NK-92 (cell line): ENCODE measurements around the gene SPEG.

ENCODE experiments used
- DNase-seq: peaks from one replicate; lab custom pipeline; 2025; ENCODE audit not compliant: unreplicated experiment; lab: John Stamatoyannopoulos, UW

The SPEG gene

GRCh38 chr2:219527076-219527394, 92.4 kb downstream of the SPEG start:
- no peak for DNase-seq

- no peak for DNase-seq
These were observed 92.8 kb downstream of the SPEG start for GRCh38 chr2:219527472-219527871.

- peak; percentile 13 for DNase-seq
These were observed 95.7 kb downstream of the SPEG start for GRCh38 chr2:219530048-219530963.

- DNase-seq = no peak
These were observed 97.2 kb downstream of the SPEG start for GRCh38 chr2:219531639-219532377.

GRCh38 chr2:219532378-219532649, 97.7 kb downstream of the SPEG start:
- DNase-seq = no peak

- no peak for DNase-seq
These were observed 99.5 kb downstream of the SPEG start for GRCh38 chr2:219533930-219534661.

GRCh38 chr2:219536425-219536824, 101.8 kb downstream of the SPEG start:
- no peak for DNase-seq

GRCh38 chr2:219536967-219537366, 102.3 kb downstream of the SPEG start:
- no peak for DNase-seq

- DNase-seq = no peak
These were observed 103.2 kb downstream of the SPEG start for GRCh38 chr2:219537657-219538488.

- DNase-seq = no peak
These were observed 103.9 kb downstream of the SPEG start for GRCh38 chr2:219538504-219538951.

GRCh38 chr2:219538956-219539788, 104.5 kb downstream of the SPEG start:
- no peak for DNase-seq

GRCh38 chr2:219539926-219540678, 105.5 kb downstream of the SPEG start:
- no peak for DNase-seq

GRCh38 chr2:219540784-219541504, 106.3 kb downstream of the SPEG start:
- DNase-seq = no peak

GRCh38 chr2:219541611-219542180, 107.1 kb downstream of the SPEG start:
- DNase-seq = peak; percentile 26

GRCh38 chr2:219542931-219543595, 108.4 kb downstream of the SPEG start:
- DNase-seq = no peak

- DNase-seq = peak; percentile 53
These were observed 109.1 kb downstream of the SPEG start, which contains the start of the genes CHPF and TMEM198 for GRCh38 chr2:219543596-219544358. CHPF (minus strand) TSS chr2:219543809; CDS start chr2:219543538, 271 bp downstream. TMEM198 (plus strand) TSS chr2:219544028; CDS start chr2:219544728, 700 bp downstream.

- DNase-seq = no peak
These were observed 109.9 kb downstream of the SPEG start for GRCh38 chr2:219544567-219544966.
